Measurements from ENCODE around the gene RFNG. TPM values are rescaled to one million over a fixed set of nuclear protein-coding genes. Genes with fewer than 3 reads are reported as not detected.
A peak's percentile ranks its signal among the peaks of the same experiment; 100 is the strongest.

Gene RFNG
- total and polyA plus RNA-seq, 2 of the 13 experiments (the other 11 are each of a cell fraction or from before 2014, with no cell fraction given) = 61.4 to 64.0 TPM

DNA sequence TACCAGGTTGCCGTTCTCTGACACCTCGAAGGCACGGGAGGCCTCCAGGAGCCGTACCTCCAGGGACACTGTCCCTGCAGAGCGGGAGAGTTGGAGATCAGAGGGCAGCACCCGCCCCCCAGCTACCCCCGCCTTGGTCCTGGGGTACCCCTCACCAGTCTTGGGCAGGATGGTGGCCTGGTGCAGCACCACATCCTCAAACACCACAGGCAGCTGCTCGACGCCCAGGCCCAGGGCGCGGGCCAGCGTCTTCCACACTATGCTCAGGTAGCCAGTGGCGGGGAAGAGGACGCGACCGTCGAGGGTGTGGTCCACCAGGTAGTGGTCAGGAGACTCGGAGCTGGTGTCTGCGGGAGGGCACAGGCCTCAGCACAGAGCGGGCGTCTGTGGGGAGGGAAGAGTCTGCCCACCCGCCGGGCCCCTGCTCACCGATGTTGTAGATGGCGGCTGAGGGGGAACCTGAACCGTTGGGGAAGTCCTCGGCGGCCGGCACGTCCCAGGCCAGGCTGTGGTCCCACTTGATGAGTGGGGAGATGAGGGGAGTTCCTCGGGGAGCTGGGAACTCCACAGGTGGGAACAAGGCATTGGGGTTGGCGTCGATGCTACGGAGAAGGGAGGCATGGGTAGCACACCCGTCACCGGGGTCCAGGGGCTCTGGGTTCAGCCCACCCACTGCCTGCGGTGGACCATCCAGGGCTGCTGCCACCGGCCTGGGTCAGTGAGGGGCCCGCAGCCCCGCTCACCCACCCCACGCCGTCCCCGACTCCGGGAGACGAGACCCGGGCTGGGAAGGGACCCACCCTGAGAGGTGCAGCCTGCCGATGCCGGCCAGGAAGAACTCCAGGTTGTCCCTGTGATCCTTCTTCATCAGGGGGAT is 36.6 kb upstream of the RFNG start:
- Histone ChIP-seq H4K20me1 (ENCODE audit: insufficient read depth, low read length) (peaks cover 76% of the 10 kb centered on the region), H3K27me3 (ENCODE audit: control insufficient read depth in 1 of 2, insufficient read depth in 2 of 2, low read length in 2 of 2) (no peaks in the 10 kb centered on the region), H3K79me2 (ENCODE audit: insufficient read depth, low read length) (peaks cover 28% of the 10 kb centered on the region), H3K4me1 (ENCODE audit: insufficient read depth, low read length) (peaks cover 4% of the 10 kb centered on the region), H3K4me2 (ENCODE audit: low read depth, low read length) (no peak overlapping the region), H2AFZ (ENCODE audit: low read length) (no peak overlapping the region), H3K27ac (ENCODE audit: extremely low read length, insufficient read depth, low read length) (no peak overlapping the region), H3K4me3 (replicated peaks in 1 of 3; ENCODE audit: insufficient read depth in 1 of 3, low read depth in 2 of 3, low read length in 3 of 3) (no peak overlapping the region), H3K36me3 (replicated peaks in 1 of 2; ENCODE audit: control insufficient read depth in 1 of 2, insufficient read depth in 2 of 2, low read length in 2 of 2) (peaks cover 87 to 100% of the 10 kb centered on the region in 2 experiments), H3K9me3 (ENCODE audit: low read length) (no peaks in the 10 kb centered on the region), H3K9ac (ENCODE audit: insufficient read depth, low read depth, low read length) (no peak overlapping the region)
- DNase-seq (ENCODE audit: low spot score) (no peak), ATAC-seq (no peak), FAIRE-seq (no peak)
- ChIA-PET CTCF (ENCODE audit: low intra/inter-chr PET ratio, low total read pairs) (no interaction called here), POLR2A (interaction anchor here (1.8 to 2.5 kb wide), 2 partner anchors 10 to 18 kb away, joined by 4 to 7 read pairs; partner anchors contain the start of gene FASN)
- intact Hi-C loops (cut with micrococcal nuclease; ENCODE audit: unreplicated experiment) (no loop called here), in situ Hi-C loops (cut with HindIII; ENCODE audit: extremely low pct_ligation_motif_present, low pct_unique_long_range_greater_than_20kb) (no loop called here)
- 97% methylated on average over 37 of the region's 48 CpGs for WGBS (ENCODE audit: low lambda C conversion rate)
- no TSS peak for BruUV-seq (replicated peaks)
- TF ChIP-seq RFXAP (CRISPR knock-in tag; IDR thresholded peaks at IDR 0.05; ENCODE audit: borderline replicate concordance) (no peak), CENPT (CRISPR knock-in tag; IDR thresholded peaks at IDR 0.05; ENCODE audit: low read depth) (no peak), ZNF335 (CRISPR knock-in tag; IDR thresholded peaks at IDR 0.05) (no peak), ZBTB8A (CRISPR knock-in tag; IDR thresholded peaks at IDR 0.05; ENCODE audit: borderline replicate concordance, low read depth) (no peak), RBFOX2 (IDR thresholded peaks at IDR 0.05; ENCODE audit: low read depth, low read length) (peak; percentile 44), ZNF687 (CRISPR knock-in tag; IDR thresholded peaks at IDR 0.05) (peak; percentile 15; the same call in 1 of the 2 replicates), RBM22 (optimal IDR thresholded peaks at IDR 0.05; ENCODE audit: low read length) (peak; percentile 8), ZNF770 (CRISPR knock-in tag; IDR thresholded peaks at IDR 0.05) (no peak), SALL2 (CRISPR knock-in tag; IDR thresholded peaks at IDR 0.05) (no peak), BORCS8-MEF2B (CRISPR knock-in tag; IDR thresholded peaks at IDR 0.05) (0 out of 2 replicates have a peak, but pooled peaks have one; percentile 17), HNRNPL (IDR thresholded peaks at IDR 0.05; ENCODE audit: low read depth, low read length) (0 out of 2 replicates have a peak, but pooled peaks have one; percentile 40), POLR2AphosphoS5 (IDR thresholded peaks at IDR 0.05; ENCODE audit: low read depth, low read length) (0 out of 2 replicates have a peak, but pooled peaks have one; percentile 29), HOXA9 (CRISPR knock-in tag; IDR thresholded peaks at IDR 0.05; ENCODE audit: borderline replicate concordance) (no peak), NFIB (CRISPR knock-in tag; IDR thresholded peaks at IDR 0.05; ENCODE audit: borderline replicate concordance) (no peak), SIX1 (CRISPR knock-in tag; IDR thresholded peaks at IDR 0.05; ENCODE audit: borderline replicate concordance) (no peak)
- TF ChIP-seq, protein P1, sequence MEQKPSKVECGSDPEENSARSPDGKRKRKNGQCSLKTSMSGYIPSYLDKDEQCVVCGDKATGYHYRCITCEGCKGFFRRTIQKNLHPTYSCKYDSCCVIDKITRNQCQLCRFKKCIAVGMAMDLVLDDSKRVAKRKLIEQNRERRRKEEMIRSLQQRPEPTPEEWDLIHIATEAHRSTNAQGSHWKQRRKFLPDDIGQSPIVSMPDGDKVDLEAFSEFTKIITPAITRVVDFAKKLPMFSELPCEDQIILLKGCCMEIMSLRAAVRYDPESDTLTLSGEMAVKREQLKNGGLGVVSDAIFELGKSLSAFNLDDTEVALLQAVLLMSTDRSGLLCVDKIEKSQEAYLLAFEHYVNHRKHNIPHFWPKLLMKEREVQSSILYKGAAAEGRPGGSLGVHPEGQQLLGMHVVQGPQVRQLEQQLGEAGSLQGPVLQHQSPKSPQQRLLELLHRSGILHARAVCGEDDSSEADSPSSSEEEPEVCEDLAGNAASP (CRISPR knock-in tag; IDR thresholded peaks at IDR 0.05; ENCODE audit: borderline replicate concordance) = no peak
